Loucy (cell line): ENCODE measurements around the gene NDRG2.

Experiments
- H2AFZ ChIP-seq: fragments of 200-600 bp; sonication (generic); 2 replicates; pipeline ENCODE4 v1.6.0; 2016; ENCODE audit warnings: antibody characterized with exemption, mild to moderate bottlenecking, low read length, moderate library complexity
- H3F3A ChIP-seq: fragments of 200-600 bp; 2 replicates; pipeline ENCODE4 v1.6.0; 2016; ENCODE audit warnings: antibody characterized with exemption, low read depth, mild to moderate bottlenecking
- H3K27me3 ChIP-seq: fragments of 200-600 bp; sonication (generic); 2 replicates; pipeline ENCODE4 v1.6.1; 2014; ENCODE audit warnings: low read length, mild to moderate bottlenecking; ENCODE audit not compliant: insufficient read depth, poor library complexity, severe bottlenecking
- H3K36me3 ChIP-seq: fragments of 200-600 bp; sonication (generic); 2 replicates; pipeline ENCODE4 v1.6.1; 2016; ENCODE audit warnings: low read length; ENCODE audit not compliant: insufficient read depth
- H3K4me1 ChIP-seq: fragments of 200-600 bp; sonication (generic); 2 replicates; pipeline ENCODE4 v1.5.1; 2014; ENCODE audit warnings: low read length, mild to moderate bottlenecking; ENCODE audit not compliant: insufficient read depth, poor library complexity, severe bottlenecking
- H3K4me2 ChIP-seq: fragments of 200-600 bp; sonication (generic); 2 replicates; pipeline ENCODE4 v1.6.0; 2014; ENCODE audit warnings: antibody characterized with exemption, low read length, low read depth, mild to moderate bottlenecking; ENCODE audit not compliant: poor library complexity, severe bottlenecking
- H3K4me3 ChIP-seq: fragments of 200-600 bp; sonication (generic); 2 replicates; pipeline ENCODE4 v1.5.1; 2014; ENCODE audit warnings: low read length, mild to moderate bottlenecking, mixed read lengths; ENCODE audit not compliant: poor library complexity, severe bottlenecking
- H3K79me2 ChIP-seq: fragments of 200-600 bp; sonication (generic); 2 replicates; pipeline ENCODE4 v1.6.1; 2014; ENCODE audit warnings: low read length; ENCODE audit not compliant: insufficient read depth
- H3K9ac ChIP-seq: fragments of 200-600 bp; sonication (generic); 2 replicates; pipeline ENCODE4 v1.6.0; 2014; ENCODE audit warnings: mild to moderate bottlenecking, low read depth, low read length, moderate library complexity; ENCODE audit not compliant: poor library complexity, severe bottlenecking
- H3K9me2 ChIP-seq: fragments of 200-600 bp; sonication (generic); replicated peaks from 2 replicates; pipeline ENCODE4 v1.6.1; 2016; ENCODE audit warnings: low read depth, low read length, mixed read lengths
- H3K9me3 ChIP-seq: fragments of 200-600 bp; sonication (generic); 2 replicates; pipeline ENCODE4 v1.6.1; 2014; ENCODE audit warnings: mild to moderate bottlenecking, antibody characterized with exemption, low read length, low read depth; ENCODE audit not compliant: insufficient read depth
- H4K20me1 ChIP-seq: fragments of 200-600 bp; sonication (generic); 2 replicates; pipeline ENCODE4 v1.6.0; 2014; ENCODE audit warnings: antibody characterized with exemption, low read length, mild to moderate bottlenecking; ENCODE audit not compliant: insufficient read depth, poor library complexity, severe bottlenecking
- CTCF ChIP-seq: fragments of 200-600 bp; sonication (generic); conservative IDR thresholded peaks from 2 replicates; pipeline ENCODE4 v1.5.1; 2014; ENCODE audit warnings: mild to moderate bottlenecking, antibody characterized with exemption, low read length
- EZH2phosphoT487 ChIP-seq: fragments of 200-600 bp; IDR thresholded peaks from 2 replicates; pipeline ENCODE4 v1.6.1; 2018; ENCODE audit warnings: antibody characterized with exemption, mild to moderate bottlenecking, moderate library complexity, borderline replicate concordance

Gene NDRG2

GRCh38 chr14:21025371-21026273 lies 761 bp upstream of the NDRG2 start:
- H3K4me3 ChIP-seq: peak overlapping the region; percentile 88
- H3K4me1 ChIP-seq: peaks cover 11% of the 10 kb centered on the region
- H3K79me2 ChIP-seq: 0 out of 2 replicates have a peak, but pooled peaks cover 5% of the 10 kb centered on the region
- no peaks in the 10 kb centered on the region for H3K36me3 ChIP-seq
- H4K20me1 ChIP-seq: no peaks in the 10 kb centered on the region
- peak overlapping the region; percentile 84 for H3K9ac ChIP-seq
- no peaks in the 10 kb centered on the region for H3K9me2 ChIP-seq
- no peaks in the 10 kb centered on the region for H3K27me3 ChIP-seq
- no peaks in the 10 kb centered on the region for H3K9me3 ChIP-seq
- H3K4me2 ChIP-seq: peak overlapping the region; percentile 89
- H3F3A ChIP-seq: no peaks in the 10 kb centered on the region
- no peak for TF ChIP-seq EZH2phosphoT487
- TF ChIP-seq CTCF: no peak
- H2AFZ ChIP-seq: peak overlapping the region; percentile 87

DNA sequence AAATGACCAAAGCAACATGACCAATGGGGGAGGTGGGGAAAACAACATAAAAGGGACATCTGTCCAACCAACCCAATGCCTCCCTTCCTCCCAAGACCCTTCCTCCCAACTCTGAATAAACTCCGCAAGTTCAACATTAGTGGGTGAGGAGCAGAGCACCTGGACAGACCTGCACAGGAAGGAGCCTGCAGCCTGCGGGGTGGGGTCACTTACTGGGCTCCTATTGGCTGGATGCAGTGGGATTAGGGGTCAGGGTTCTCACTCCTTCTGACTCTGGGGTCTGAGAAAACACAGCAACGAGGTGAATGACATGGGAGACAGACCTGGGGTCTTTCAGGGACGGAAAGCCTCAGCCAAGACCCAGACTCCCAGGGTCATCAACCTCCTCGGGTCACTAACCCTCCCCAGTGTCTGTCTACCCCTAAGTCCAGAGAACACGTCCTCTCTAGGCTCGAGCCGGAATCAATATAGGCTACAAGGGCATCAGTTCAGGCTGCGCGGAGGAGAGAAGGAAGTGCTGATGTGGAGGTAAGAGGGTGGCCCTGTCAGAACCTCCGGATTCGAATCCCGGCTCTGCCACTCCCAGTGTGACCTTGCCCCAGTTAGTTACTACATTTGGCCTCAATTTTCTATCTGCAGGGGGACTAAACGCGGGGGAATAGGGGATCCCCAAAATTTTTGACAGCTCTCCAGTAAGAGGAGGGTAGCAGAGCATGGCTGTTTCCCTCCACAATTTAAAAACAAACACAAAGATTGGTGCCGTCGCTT lies 860 bp downstream of the NDRG2 start:
- H2AFZ ChIP-seq: peak overlapping the region; percentile 87
- H3K9me2 ChIP-seq: no peaks in the 10 kb centered on the region
- no peaks in the 10 kb centered on the region for H3K9me3 ChIP-seq
- peak overlapping the region; percentile 84 for H3K9ac ChIP-seq
- H4K20me1 ChIP-seq: no peaks in the 10 kb centered on the region
- 0 out of 2 replicates have a peak, but pooled peaks cover 5% of the 10 kb centered on the region for H3K79me2 ChIP-seq
- H3K4me3 ChIP-seq: peak overlapping the region; percentile 88
- H3K36me3 ChIP-seq: no peaks in the 10 kb centered on the region
- peak overlapping the region; percentile 89 for H3K4me2 ChIP-seq
- no peaks in the 10 kb centered on the region for H3F3A ChIP-seq
- TF ChIP-seq CTCF (no peak), EZH2phosphoT487 (no peak)
- peaks cover 11% of the 10 kb centered on the region for H3K4me1 ChIP-seq
- no peaks in the 10 kb centered on the region for H3K27me3 ChIP-seq

DNA sequence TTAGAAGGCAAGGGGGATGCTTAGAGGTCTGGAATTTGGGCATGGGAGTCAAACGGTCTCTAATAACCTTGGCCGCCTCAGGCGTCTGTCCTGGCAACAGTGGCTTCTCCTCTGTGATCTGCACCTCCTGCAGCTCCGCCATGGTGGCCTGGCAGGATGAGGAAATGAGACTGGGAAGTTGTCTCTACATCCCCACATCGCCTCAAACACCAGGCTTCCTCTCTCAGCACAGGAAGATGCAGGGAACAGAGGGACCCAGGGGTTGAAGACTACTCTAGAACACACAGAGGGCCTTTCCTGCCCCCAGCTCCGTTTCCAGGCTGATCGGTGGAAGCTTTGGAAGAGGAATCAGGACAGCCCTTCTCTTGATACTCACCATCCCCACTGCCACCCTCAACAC lies 1.7 kb downstream of the NDRG2 start:
- no peaks in the 10 kb centered on the region for H4K20me1 ChIP-seq
- no peaks in the 10 kb centered on the region for H3F3A ChIP-seq
- TF ChIP-seq CTCF (no peak), EZH2phosphoT487 (no peak)
- 0 out of 2 replicates have a peak, but pooled peaks cover 5% of the 10 kb centered on the region for H3K79me2 ChIP-seq
- H3K4me1 ChIP-seq: peaks cover 11% of the 10 kb centered on the region
- H3K9me3 ChIP-seq: no peaks in the 10 kb centered on the region
- peak overlapping the region; percentile 89 for H3K4me2 ChIP-seq
- no peak overlapping the region for H2AFZ ChIP-seq
- no peaks in the 10 kb centered on the region for H3K27me3 ChIP-seq
- no peaks in the 10 kb centered on the region for H3K36me3 ChIP-seq
- no peak overlapping the region for H3K9ac ChIP-seq
- H3K4me3 ChIP-seq: no peak overlapping the region
- H3K9me2 ChIP-seq: no peaks in the 10 kb centered on the region
